A549 (cell line): ENCODE results near the gene C1D. TPM values are rescaled to one million over a fixed set of nuclear protein-coding genes. Genes with fewer than 3 reads are reported as not detected.

Source experiments
- ATAC-seq, 2 experiments: fragments of 200-7000 bp in 1 of 2; fragments of >200 bp in 1 of 2; cut with Nextera tagmentation in 1 of 2; cut with Tn5 transposase in 1 of 2; 3 replicates each; pipeline versions ENCODE4 v1.8.0 to v1.9.1; 2018 to 2020; ENCODE audit warnings: mild to moderate bottlenecking in 1 of 2, moderate library complexity in 1 of 2
- CTCF ChIA-PET: fragments of 300-600 bp; sonication (Branson Sonifier 250); formaldehyde crosslinking; extraction: SDS; loops from one replicate; lab custom pipeline; 2021; ENCODE audit warnings: antibody characterized with exemption, inconsistent platforms; lab: Yijun Ruan, JAX
- POLR2A ChIA-PET: fragments of 350-600 bp; formaldehyde crosslinking; extraction: SDS; loops from one replicate; lab custom pipeline; 2021; ENCODE audit warnings: antibody characterized with exemption, inconsistent platforms; lab: Yijun Ruan, JAX
- DNase-seq, 2 experiments: peaks; one replicate each; pipeline versions ENCODE4 v3.0.0 to v3.0.0-alpha.2; 2011 to 2016; ENCODE audit warnings: low read depth in 1 of 2, low spot score in 1 of 2
- FAIRE-seq: peaks from 2 replicates; lab custom pipeline; 2011; peaks lifted over from hg19 to GRCh38; lab: Jason Lieb, UNC
- H3K27ac ChIP-seq, 2 experiments: fragments of >200 bp; sonication (Bioruptor Twin); formaldehyde crosslinking; 3 replicates each; pipeline ENCODE4 v1.5.1; 2016 to 2017
- H3K4me1 ChIP-seq: fragments of >200 bp; sonication (Bioruptor Twin); formaldehyde crosslinking; 3 replicates; pipeline ENCODE4 v1.6.1; 2016
- H3K4me2 ChIP-seq: fragments of >200 bp; sonication (Bioruptor Twin); formaldehyde crosslinking; 3 replicates; pipeline ENCODE4 v1.6.1; 2016
- H3K4me3 ChIP-seq: fragments of >200 bp; sonication (Bioruptor Twin); formaldehyde crosslinking; 3 replicates; pipeline ENCODE4 v1.5.1; 2016
- H3K9me3 ChIP-seq: fragments of >200 bp; sonication (Bioruptor Twin); formaldehyde crosslinking; 3 replicates; pipeline ENCODE4 v1.6.1; 2016
- BCL3 ChIP-seq: fragments of >200 bp; sonication (Bioruptor Twin); formaldehyde crosslinking; IDR thresholded peaks from 3 replicates; pipeline ENCODE4 v1.6.1; 2016
- CEBPB ChIP-seq, 2 experiments: fragments of >200 bp in 1 of 2; sonication (Bioruptor Twin) in 1 of 2; formaldehyde crosslinking in 1 of 2; IDR thresholded peaks; 2 replicates each; pipeline ENCODE4 v1.6.1; 2012 to 2016
- EP300 ChIP-seq, 2 experiments: fragments of >200 bp; sonication (Bioruptor Twin); formaldehyde crosslinking; IDR thresholded peaks; 2 replicates in 1 of 2; 3 replicates in 1 of 2; pipeline ENCODE4 v1.6.1; 2016 to 2017
- HES2 ChIP-seq: fragments of >200 bp; sonication (Bioruptor Twin); formaldehyde crosslinking; IDR thresholded peaks from 2 replicates; pipeline ENCODE4 v1.6.1; 2016
- HOXA7 ChIP-seq: fragments of 250-450 bp; sonication (Bioruptor Pico); IDR thresholded peaks from 2 replicates; pipeline ENCODE4 v1.5.0; 2020; ENCODE audit warnings: mild to moderate bottlenecking, moderate library complexity
- HOXB13 ChIP-seq: fragments of 250-450 bp; sonication (Bioruptor Pico); IDR thresholded peaks from 2 replicates; pipeline ENCODE4 v1.5.0; 2020; ENCODE audit warnings: low read depth, mild to moderate bottlenecking, moderate library complexity
- JUN ChIP-seq, 2 experiments: fragments of >200 bp; sonication (Bioruptor Twin); formaldehyde crosslinking; IDR thresholded peaks; 2 replicates in 1 of 2; 3 replicates in 1 of 2; pipeline ENCODE4 v1.6.1; 2016 to 2017
- MAX ChIP-seq: IDR thresholded peaks from 2 replicates; pipeline ENCODE4 v1.6.1; 2012
- MAZ ChIP-seq: fragments of 150-350 bp; IDR thresholded peaks from 2 replicates; pipeline ENCODE4 v1.6.1; 2014; ENCODE audit warnings: antibody characterized with exemption, low read depth, low read length, borderline replicate concordance
- MYC ChIP-seq: IDR thresholded peaks from 2 replicates; pipeline ENCODE4 v1.6.1; 2012; ENCODE audit warnings: mild to moderate bottlenecking, inconsistent platforms, low read length, improper control_type of control experiment, borderline replicate concordance
- REST ChIP-seq: fragments of 200-600 bp; sonication (generic); IDR thresholded peaks from 2 replicates; pipeline ENCODE4 v1.6.1; 2016; ENCODE audit warnings: antibody characterized with exemption, mild to moderate bottlenecking, moderate library complexity
- RFX5 ChIP-seq: fragments of 450-650 bp; IDR thresholded peaks from 2 replicates; pipeline ENCODE4 v1.7.1; 2014; ENCODE audit warnings: antibody characterized with exemption, mild to moderate bottlenecking, moderate library complexity
- SMC3 ChIP-seq: fragments of >200 bp; sonication (Bioruptor Twin); formaldehyde crosslinking; IDR thresholded peaks from 3 replicates; pipeline ENCODE4 v1.6.1; 2018; ENCODE audit warnings: inconsistent platforms
- SREBF2 ChIP-seq: fragments of 450-650 bp; IDR thresholded peaks from 2 replicates; pipeline ENCODE4 v1.6.1; 2014; ENCODE audit warnings: mild to moderate bottlenecking, moderate library complexity
- TP53 ChIP-seq: fragments of 250-450 bp; sonication (Bioruptor Pico); IDR thresholded peaks from 2 replicates; pipeline ENCODE4 v1.5.0; 2021; ENCODE audit warnings: mild to moderate bottlenecking, moderate library complexity
- ZFP36 ChIP-seq: fragments of 450-650 bp; IDR thresholded peaks from 2 replicates; pipeline ENCODE4 v1.6.1; 2014; ENCODE audit warnings: borderline replicate concordance; ENCODE audit not compliant: partially characterized antibody
- ZNF302 ChIP-seq: fragments of 250-450 bp; sonication (Bioruptor Pico); IDR thresholded peaks from 2 replicates; pipeline ENCODE4 v1.9.0; 2021; ENCODE audit warnings: inconsistent platforms, mild to moderate bottlenecking, moderate library complexity
- ZSCAN20 ChIP-seq: fragments of 250-450 bp; sonication (Bioruptor Pico); IDR thresholded peaks from 2 replicates; pipeline ENCODE4 v1.8.0; 2022; ENCODE audit warnings: mild to moderate bottlenecking, moderate library complexity
- whole genome bisulfite sequencing: methylation state at CpG from one replicate; pipeline ENCODE4 v1.1.6; 2017; ENCODE audit errors: missing lambda C conversion rate; 5-methylcytosine and 5-hydroxymethylcytosine counted together
- polyA plus RNA-seq, 4 experiments: library from polyadenylated mRNA; depleted of rRNA in 3 of 4; stranded (reverse); fragments of >200 nt; fragmentation: RNase III in 1 of 4; extraction: RNeasy Plus Mini Kit Qiagen cat#74134 plus additional on column Dnase treatment in 1 of 4; gene quantifications; 2 replicates in 3 of 4; 3 replicates in 1 of 4; pipeline ENCODE4 v1.2.3, GENCODE V29; 2011 to 2017

Gene C1D
- polyA plus RNA-seq, 2 of the 4 experiments (the other 2 are of a cell fraction) = 62.5 to 89.1 TPM

GRCh38 chr2:68089961-68090360 lies 27.2 kb upstream of the C1D start:
- ChIA-PET CTCF (interaction anchor here (1.3 kb wide), 1 partner anchor 135 kb away, joined by 4 read pairs; no protein-coding TSS in a partner anchor), POLR2A (no interaction called here)
- Histone ChIP-seq H3K4me2 (no peak overlapping the region), H3K4me1 (no peaks in the 10 kb centered on the region), H3K27ac (no peak overlapping the region), H3K9me3 (no peaks in the 10 kb centered on the region), H3K4me3 (no peak overlapping the region)
- FAIRE-seq = no peak
- WGBS = 94% methylated on average over 1 of the region's 1 CpG
- TF ChIP-seq TP53 (no peak), RFX5 (no peak), ZNF302 (CRISPR knock-in tag) (no peak), CEBPB (IDR thresholded peaks at IDR 0.05) (no peak)
- no peak for DNase-seq
- ATAC-seq = no peak

- Histone ChIP-seq H3K4me1 (no peaks in the 10 kb centered on the region), H3K27ac (no peak overlapping the region), H3K9me3 (no peaks in the 10 kb centered on the region), H3K4me2 (no peak overlapping the region), H3K4me3 (no peak overlapping the region)
- no peak for ATAC-seq
- FAIRE-seq = peak; percentile 59
- no peak for DNase-seq
- ChIA-PET CTCF (interaction anchor here (1.3 kb wide), 1 partner anchor 136 kb away, joined by 4 read pairs; no protein-coding TSS in a partner anchor), POLR2A (no interaction called here)
- 46% methylated on average over 2 of the region's 2 CpGs for WGBS
- no peak for TF ChIP-seq EP300 (IDR thresholded peaks at IDR 0.05)
- no peak for TF ChIP-seq JUN (IDR thresholded peaks at IDR 0.05)
- no peak for TF ChIP-seq SMC3
- no peak for TF ChIP-seq MAX
- TF ChIP-seq, all 56 proteins: peak for 0
These were observed 26.1 kb upstream of the C1D start for GRCh38 chr2:68088940-68089339.

- Histone ChIP-seq H3K9me3 (no peaks in the 10 kb centered on the region), H3K4me3 (no peak overlapping the region), H3K4me2 (no peak overlapping the region), H3K4me1 (no peaks in the 10 kb centered on the region), H3K27ac (no peak overlapping the region)
- TF ChIP-seq REST = no peak
- TF ChIP-seq HOXB13 (CRISPR knock-in tag) = no peak
- TF ChIP-seq RFX5 = no peak
- TF ChIP-seq ZSCAN20 = no peak
- TF ChIP-seq SREBF2 = no peak
- no peak for FAIRE-seq
- ChIA-PET CTCF (interaction anchor here (1.1 to 2.9 kb wide), 3 partner anchors 16 to 36 kb away, joined by 3 to 9 read pairs (median 3); no protein-coding TSS in a partner anchor), POLR2A (no interaction called here)
- no peak for DNase-seq
- peak in 1 of 2 experiments; percentile 30; a peak in 1 of 6 replicates for ATAC-seq
- 40% methylated on average over 4 of the region's 4 CpGs for WGBS
These were observed 23.4 kb upstream of the C1D start for GRCh38 chr2:68086166-68086565.

GRCh38 chr2:68083346-68083745 lies 20.5 kb upstream of the C1D start:
- FAIRE-seq (no peak), DNase-seq (no peak), ATAC-seq (no peak)
- POLR2A ChIA-PET = no interaction called here
- TF ChIP-seq HOXA7 (CRISPR knock-in tag) = no peak
- no peaks in the 10 kb centered on the region for H3K9me3 ChIP-seq
- H3K4me2 ChIP-seq = no peak overlapping the region
- no peak overlapping the region for H3K4me3 ChIP-seq
- H3K4me1 ChIP-seq = no peaks in the 10 kb centered on the region
- CTCF ChIA-PET = no interaction called here
- 5% methylated on average over 1 of the region's 1 CpG for WGBS
- no peak overlapping the region for H3K27ac ChIP-seq

GRCh38 chr2:68074050-68074449 lies 11.2 kb upstream of the C1D start:
- CTCF ChIA-PET = no interaction called here
- Histone ChIP-seq H3K4me3 (no peak overlapping the region), H3K4me2 (no peak overlapping the region), H3K9me3 (peaks cover 3% of the 10 kb centered on the region; the same call in 1 of the 3 replicates), H3K27ac (no peak overlapping the region), H3K4me1 (no peaks in the 10 kb centered on the region)
- POLR2A ChIA-PET = no interaction called here
- no peak for DNase-seq
- FAIRE-seq = no peak
- ATAC-seq = no peak
- 28% methylated on average over 6 of the region's 6 CpGs for WGBS
- TF ChIP-seq ZFP36 (no peak), RFX5 (no peak), MAZ (no peak), SREBF2 (no peak), HES2 (no peak), BCL3 (no peak), REST (no peak), MYC (no peak)
